T-helper 2 cell (primary cell): Measurements from ENCODE around the gene GABBR2.

Experiments used
- DNase-seq, 5 experiments: peaks; one replicate each; pipeline versions ENCODE4 v3.0.0 to v3.0.0-alpha.2; 2012 to 2022

Gene GABBR2

DNA sequence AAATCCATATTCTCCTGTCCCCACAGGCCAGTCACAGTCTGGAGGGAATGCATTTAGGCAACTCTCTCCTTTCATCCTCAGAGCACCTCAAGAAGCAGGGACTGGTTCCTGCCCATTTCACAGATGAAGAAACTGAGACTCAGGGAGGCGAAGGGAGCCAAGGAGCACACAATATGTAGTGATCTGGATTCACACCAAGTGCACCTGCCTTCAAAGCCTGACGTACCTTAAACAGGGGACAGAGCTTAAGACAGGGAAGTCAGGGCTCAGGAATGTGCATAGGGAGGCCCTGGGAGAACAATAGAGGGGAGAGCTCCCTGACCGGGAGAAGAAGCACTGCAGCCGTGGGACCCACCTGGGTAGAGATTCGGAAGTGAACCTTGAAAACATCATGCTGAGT, 83.0 kb downstream of the GABBR2 start:
- no peak for DNase-seq

DNA sequence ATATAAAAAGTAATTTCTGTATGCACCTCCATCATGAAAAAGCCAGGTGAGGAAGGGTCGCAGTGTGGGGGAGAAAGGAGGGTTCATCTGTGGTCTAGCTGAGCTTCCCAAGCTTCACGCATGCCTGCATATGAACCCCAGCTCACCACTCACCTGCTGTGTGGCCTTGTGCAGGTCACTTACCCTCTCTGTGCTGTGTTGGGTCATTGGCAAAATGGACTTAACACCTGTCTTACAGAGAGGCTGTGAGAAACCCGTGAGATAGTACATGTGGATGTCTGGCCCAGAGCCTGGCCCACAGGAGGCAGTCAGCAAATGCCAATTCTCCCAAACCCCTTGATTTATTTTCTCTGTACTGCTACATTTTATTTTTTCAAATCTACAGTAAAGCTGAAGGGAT, 88.9 kb downstream of the GABBR2 start:
- DNase-seq = no peak

DNA sequence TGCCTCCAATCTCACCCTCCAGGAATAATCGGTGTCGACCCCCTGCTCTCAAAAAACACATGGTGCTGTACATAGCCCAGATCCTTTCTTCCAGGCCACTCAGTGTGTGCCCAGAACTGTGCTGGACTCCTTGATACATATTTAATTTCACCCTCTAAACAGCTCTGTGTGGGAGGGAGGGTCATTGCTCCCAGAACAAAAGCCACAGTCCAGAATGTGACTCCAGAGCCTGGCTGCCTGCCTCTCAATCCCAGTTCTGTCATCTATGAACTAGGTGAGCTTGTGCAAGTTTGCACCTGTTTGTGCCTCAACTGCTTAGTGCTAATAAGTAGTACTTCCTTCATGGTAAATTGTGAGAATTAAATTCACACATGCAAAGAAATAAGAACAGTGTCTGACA, 93.1 kb downstream of the GABBR2 start:
- DNase-seq = no peak

DNA sequence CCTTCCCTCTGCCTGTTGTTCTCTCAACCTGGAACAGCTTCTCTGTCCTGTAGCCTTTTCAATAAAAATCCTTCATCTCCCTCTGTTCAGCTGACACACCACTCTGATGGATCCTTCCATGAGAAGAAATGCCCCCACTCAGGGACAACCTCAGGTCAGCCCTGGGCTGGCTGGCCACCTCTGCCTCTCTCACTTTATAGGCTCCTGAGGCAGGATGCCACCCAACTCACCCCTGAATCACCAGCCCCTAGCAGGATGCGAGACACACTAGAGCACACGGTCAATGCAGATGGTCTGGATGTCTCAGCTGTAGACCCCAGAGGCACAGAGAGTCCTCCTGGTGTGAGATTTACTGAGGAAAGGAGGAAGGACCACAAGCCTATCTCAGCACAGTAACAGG, 93.8 kb downstream of the GABBR2 start:
- DNase-seq = no peak

GRCh38 chr9:98612061-98612752, 96.5 kb downstream of the GABBR2 start:
- DNase-seq = no peak

- DNase-seq = no peak
Observed at GRCh38 chr9:98611319-98611718, 97.4 kb downstream of the GABBR2 start.

DNA sequence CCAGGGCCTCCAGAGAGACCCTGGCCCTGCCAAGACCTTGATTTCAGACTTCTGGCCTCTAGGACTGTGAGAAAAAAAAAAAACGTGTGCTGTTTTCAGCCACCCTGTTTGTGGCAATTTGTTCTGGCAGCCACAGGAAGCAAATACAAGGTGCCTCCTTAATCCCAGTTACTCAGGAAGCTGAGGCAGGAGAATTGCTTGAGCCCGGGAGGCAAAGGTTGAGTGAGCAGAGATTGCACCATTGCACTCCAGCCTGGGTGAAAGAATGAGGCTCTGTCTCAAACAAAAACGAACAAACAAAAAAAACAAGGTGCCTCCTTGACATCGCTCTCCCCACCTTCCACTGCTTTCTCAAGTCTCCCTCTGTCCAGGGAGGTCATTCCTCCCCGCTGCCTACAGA, 98.0 kb downstream of the GABBR2 start:
- DNase-seq = no peak

DNA sequence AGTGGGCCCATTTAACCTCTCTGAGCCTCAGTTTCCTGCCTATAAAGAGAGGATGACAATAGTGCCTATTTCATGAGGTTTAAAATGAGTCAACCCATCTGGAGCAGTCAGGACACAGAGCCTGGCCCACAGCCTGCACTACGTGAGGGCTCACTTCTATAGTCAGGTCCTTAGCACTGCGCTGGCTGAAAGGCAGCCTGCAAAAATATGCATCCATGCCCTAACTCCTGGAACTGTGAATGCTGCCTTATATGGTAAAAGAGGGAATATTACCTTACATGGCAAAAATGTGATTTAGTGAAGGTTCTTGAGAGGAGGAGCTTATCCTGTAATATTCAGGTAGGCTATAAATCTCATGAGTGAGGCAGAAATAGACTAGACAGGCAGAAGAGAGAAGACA, 98.5 kb downstream of the GABBR2 start:
- no peak for DNase-seq

DNA sequence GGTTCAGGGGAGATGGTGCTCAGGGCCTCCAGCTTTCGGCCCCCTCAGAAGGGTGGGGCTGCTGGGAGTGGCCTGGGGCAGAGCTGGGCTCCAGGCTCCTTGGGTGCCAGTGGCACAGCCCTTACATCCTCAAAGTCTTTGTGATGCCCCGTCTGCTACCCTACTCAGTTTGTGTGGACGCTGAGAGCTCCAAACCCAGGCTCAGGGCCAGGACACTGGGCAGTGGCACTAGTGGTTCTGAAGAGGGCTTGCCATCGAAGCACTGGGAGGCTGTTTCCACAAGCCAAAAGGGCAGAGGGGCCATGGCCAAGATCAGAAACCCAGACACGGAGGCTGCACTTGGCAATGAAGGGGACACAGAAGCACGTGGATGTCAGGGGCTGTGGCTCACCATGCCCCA, 99.1 kb downstream of the GABBR2 start:
- no peak for DNase-seq

GRCh38 chr9:98607787-98608186, 100.9 kb downstream of the GABBR2 start:
- no peak for DNase-seq

GRCh38 chr9:98607152-98607551, 101.6 kb downstream of the GABBR2 start:
- DNase-seq = no peak

- no peak for DNase-seq
Observed at GRCh38 chr9:98606730-98607129, 102.0 kb downstream of the GABBR2 start.

GRCh38 chr9:98605116-98605515, 103.6 kb downstream of the GABBR2 start:
- no peak for DNase-seq

DNA sequence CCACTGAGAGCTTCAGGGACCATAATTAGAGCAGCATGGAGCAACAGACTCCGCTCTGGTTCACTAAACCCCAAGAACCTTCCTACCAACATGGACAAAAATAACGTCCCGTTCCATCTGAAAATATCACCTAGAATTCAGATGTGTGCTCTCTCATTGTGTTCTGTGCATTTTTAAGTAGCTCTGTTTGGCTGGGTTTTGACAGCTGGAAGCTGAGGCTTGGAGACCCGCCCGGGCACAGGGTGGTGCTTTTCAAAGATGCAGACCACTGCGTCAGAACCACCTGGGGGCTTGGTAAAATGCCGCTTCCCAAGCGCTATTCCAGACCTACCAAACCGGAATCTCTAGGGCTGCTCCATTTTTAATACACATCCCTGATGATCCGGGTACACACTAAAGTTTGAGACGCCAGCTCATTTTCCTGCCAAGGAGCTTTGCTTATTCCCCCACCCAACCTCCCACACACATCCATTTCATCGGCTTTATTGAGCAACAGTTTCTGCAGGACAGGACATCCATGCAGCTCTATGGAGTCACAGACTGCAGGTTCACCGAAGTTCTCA, 104.8 kb downstream of the GABBR2 start:
- no peak for DNase-seq

- DNase-seq = no peak
Observed at GRCh38 chr9:98602839-98603500, 105.8 kb downstream of the GABBR2 start.

DNA sequence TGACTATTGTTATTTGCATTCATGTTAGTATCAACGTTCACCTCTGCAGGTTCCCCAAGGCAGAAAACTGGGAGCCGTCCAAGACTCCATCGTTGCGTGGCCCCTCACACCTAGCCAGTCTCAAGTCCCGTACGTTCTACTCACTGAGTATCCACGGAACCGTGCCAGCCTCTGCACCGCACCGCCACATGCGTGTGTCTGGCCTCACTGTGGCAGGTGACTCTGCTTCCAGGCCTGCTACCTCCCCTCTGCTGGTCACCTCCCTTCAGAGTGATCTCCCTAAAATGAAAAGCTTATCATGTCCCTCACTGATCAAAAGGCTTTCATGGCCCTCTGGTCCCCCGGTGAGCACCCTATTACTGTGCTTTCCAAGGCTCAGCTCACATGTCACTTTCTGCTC, 108.1 kb downstream of the GABBR2 start:
- DNase-seq = no peak

GRCh38 chr9:98599566-98600216, 109.0 kb downstream of the GABBR2 start:
- no peak for DNase-seq

- DNase-seq = no peak
Observed at GRCh38 chr9:98598861-98599260, 109.9 kb downstream of the GABBR2 start.

DNA sequence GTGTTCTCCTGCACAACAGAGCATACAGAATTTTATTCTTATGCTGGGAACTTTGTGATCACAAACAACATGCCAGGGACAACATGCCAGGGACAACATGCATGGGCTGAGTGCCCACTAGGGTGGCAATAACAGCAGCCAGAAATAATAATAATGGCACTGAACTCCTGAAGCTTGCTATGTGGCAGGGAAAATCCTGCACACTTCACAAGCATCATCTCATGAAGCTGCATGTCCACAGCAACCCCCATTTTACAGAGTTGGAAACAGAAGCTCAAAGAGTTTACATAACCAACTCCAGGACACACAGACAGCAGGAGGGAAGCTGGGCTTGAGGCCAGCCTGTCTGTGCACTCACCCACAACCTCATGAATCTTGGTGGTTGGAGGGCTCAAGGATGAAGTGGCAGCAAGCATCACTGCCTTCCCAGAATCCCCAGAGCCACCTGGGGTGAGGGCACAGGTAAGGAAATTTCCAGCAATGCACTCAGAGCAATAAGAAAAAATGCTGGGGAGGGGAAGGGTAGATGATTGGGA, 111.4 kb downstream of the GABBR2 start:
- no peak for DNase-seq

DNA sequence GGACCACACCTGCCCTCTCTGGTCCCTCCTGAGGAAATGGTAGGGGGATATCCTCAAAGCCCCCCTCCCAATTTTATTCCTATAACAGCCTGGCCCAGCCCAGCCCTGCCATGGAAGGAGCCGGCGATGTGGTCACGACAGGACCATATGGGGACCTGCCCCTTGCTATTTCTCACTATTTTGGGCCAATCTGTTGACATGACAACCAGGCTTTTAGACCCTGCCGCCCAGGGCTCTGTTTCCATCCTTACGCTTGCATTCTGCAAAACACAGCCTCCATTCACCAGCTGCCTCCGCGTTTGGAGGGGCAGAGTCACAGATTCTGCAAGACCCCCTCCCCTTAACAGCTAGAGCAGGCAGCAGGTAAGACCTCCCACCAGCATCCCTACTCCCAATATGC, 112.2 kb downstream of the GABBR2 start:
- no peak for DNase-seq

- no peak for DNase-seq
Observed at GRCh38 chr9:98594546-98595160, 114.1 kb downstream of the GABBR2 start.

DNA sequence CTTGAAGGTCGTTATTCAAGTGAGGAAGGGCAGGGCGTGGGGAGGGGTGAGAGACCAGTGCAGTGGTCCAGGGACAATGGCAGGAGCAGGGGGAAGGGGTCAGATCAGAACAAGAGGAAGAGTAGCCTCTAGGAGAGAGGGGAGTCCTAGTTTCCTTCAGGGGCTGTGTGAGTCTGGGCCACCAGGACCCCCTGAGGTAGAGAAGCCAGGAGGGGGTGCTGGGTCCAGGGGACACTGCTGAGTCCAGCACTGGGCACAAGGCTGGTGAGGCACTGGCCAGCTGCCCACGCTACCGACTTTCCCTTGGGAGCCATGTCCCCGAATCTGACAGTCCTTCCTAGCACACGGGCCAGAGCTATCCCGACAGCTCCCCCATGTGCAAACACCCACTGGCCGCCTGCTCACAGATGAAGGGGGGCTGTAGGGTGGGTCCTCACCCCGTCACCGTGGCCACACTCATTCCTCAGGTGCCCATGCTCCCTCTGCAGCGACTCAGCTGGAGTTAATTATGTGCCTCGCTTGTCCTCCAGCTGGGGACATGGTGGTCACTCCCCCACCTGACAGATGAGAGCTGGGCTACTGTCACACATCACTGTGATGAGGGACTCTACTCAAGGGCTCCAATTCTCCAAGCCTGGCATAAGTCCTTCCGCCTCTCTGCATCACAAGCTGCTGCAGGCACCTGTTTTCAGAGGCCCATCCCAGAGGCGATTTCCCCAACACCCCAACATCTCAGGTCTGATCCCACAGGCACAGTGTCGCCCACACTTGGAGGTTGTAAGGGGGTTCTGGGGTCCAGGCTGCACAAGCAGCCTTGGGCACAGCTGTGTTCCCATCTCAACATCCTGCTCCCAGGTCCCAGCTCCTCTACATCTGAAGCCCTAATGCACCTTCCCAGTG, 115.1 kb downstream of the GABBR2 start:
- DNase-seq = no peak
